ENCODE results near the gene UQCRC1.
"Not testable (repeated sequence)": the region's sequence is repeated elsewhere in the genome, so short reads cannot be mapped to it uniquely, and the experiment has no call there.

The UQCRC1 gene

GRCh38 chr3:48553886-48554845, 55.3 kb downstream of the UQCRC1 start:
- no peak for DNase-seq

DNA sequence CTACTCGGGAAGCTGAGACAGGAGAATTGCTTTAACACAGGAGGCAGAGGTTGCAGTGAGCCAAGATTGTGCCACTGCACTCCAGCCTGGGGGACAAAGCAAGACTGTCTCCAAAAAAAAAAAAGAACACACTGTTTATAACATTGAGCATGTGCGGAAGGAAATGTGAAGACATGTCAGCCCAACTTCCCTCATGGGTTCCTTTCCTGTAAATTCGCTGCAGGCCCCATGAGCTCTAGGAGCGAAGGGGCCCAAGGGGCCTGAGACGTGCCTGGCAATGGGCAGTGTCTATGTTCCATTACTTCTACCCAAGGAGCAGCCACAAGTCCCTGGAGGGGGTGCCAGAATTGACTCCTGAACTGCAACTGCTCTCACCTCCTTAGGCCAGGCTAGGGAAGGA, 56.1 kb downstream of the UQCRC1 start:
- no peak for DNase-seq

- no peak for DNase-seq
Measured at GRCh38 chr3:48552111-48552951, 57.1 kb downstream of the UQCRC1 start.

- DNase-seq = not testable (repeated sequence)
Measured at GRCh38 chr3:48551651-48552050, 57.8 kb downstream of the UQCRC1 start.

Data from activated CD4-positive, alpha-beta T cell treated with anti-CD3 and anti-CD28 coated beads, Interleukin-2, amount 50 U/mL, for 48 hours (primary cell).